ENCODE measurements around the gene SLC17A9. TPM values are rescaled to one million over a fixed set of nuclear protein-coding genes. Genes with fewer than 3 reads are reported as not detected.

Gene SLC17A9
- total and polyA plus RNA-seq, 2 of the 8 experiments (the other 6 are each of a cell fraction or from before 2014, with no cell fraction given), result 23.5 to 35.2 TPM

DNA sequence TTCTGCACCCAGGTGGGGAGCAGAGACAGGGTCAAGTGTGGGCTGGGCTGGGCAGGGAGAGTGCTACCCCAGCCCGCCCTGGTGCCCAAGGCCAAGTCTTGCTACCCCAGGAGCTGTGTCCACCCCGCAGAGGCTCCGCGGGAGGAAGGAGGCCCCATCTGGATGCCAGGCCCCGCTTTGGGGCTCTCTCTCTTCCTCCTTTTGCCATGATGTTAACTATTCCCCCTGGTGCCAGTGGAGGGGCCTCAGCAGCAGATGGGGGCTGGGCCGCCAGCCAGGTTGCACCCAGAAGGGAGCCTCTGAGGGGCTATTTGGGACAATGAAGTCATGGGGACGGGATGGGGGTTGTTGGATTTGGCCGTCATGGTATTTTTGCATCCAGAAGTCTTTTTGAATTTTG, 9.3 kb downstream of the SLC17A9 start (continued):
- TF ChIP-seq, protein P1, sequence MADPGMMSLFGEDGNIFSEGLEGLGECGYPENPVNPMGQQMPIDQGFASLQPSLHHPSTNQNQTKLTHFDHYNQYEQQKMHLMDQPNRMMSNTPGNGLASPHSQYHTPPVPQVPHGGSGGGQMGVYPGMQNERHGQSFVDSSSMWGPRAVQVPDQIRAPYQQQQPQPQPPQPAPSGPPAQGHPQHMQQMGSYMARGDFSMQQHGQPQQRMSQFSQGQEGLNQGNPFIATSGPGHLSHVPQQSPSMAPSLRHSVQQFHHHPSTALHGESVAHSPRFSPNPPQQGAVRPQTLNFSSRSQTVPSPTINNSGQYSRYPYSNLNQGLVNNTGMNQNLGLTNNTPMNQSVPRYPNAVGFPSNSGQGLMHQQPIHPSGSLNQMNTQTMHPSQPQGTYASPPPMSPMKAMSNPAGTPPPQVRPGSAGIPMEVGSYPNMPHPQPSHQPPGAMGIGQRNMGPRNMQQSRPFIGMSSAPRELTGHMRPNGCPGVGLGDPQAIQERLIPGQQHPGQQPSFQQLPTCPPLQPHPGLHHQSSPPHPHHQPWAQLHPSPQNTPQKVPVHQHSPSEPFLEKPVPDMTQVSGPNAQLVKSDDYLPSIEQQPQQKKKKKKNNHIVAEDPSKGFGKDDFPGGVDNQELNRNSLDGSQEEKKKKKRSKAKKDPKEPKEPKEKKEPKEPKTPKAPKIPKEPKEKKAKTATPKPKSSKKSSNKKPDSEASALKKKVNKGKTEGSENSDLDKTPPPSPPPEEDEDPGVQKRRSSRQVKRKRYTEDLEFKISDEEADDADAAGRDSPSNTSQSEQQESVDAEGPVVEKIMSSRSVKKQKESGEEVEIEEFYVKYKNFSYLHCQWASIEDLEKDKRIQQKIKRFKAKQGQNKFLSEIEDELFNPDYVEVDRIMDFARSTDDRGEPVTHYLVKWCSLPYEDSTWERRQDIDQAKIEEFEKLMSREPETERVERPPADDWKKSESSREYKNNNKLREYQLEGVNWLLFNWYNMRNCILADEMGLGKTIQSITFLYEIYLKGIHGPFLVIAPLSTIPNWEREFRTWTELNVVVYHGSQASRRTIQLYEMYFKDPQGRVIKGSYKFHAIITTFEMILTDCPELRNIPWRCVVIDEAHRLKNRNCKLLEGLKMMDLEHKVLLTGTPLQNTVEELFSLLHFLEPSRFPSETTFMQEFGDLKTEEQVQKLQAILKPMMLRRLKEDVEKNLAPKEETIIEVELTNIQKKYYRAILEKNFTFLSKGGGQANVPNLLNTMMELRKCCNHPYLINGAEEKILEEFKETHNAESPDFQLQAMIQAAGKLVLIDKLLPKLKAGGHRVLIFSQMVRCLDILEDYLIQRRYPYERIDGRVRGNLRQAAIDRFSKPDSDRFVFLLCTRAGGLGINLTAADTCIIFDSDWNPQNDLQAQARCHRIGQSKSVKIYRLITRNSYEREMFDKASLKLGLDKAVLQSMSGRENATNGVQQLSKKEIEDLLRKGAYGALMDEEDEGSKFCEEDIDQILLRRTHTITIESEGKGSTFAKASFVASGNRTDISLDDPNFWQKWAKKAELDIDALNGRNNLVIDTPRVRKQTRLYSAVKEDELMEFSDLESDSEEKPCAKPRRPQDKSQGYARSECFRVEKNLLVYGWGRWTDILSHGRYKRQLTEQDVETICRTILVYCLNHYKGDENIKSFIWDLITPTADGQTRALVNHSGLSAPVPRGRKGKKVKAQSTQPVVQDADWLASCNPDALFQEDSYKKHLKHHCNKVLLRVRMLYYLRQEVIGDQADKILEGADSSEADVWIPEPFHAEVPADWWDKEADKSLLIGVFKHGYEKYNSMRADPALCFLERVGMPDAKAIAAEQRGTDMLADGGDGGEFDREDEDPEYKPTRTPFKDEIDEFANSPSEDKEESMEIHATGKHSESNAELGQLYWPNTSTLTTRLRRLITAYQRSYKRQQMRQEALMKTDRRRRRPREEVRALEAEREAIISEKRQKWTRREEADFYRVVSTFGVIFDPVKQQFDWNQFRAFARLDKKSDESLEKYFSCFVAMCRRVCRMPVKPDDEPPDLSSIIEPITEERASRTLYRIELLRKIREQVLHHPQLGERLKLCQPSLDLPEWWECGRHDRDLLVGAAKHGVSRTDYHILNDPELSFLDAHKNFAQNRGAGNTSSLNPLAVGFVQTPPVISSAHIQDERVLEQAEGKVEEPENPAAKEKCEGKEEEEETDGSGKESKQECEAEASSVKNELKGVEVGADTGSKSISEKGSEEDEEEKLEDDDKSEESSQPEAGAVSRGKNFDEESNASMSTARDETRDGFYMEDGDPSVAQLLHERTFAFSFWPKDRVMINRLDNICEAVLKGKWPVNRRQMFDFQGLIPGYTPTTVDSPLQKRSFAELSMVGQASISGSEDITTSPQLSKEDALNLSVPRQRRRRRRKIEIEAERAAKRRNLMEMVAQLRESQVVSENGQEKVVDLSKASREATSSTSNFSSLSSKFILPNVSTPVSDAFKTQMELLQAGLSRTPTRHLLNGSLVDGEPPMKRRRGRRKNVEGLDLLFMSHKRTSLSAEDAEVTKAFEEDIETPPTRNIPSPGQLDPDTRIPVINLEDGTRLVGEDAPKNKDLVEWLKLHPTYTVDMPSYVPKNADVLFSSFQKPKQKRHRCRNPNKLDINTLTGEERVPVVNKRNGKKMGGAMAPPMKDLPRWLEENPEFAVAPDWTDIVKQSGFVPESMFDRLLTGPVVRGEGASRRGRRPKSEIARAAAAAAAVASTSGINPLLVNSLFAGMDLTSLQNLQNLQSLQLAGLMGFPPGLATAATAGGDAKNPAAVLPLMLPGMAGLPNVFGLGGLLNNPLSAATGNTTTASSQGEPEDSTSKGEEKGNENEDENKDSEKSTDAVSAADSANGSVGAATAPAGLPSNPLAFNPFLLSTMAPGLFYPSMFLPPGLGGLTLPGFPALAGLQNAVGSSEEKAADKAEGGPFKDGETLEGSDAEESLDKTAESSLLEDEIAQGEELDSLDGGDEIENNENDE (IDR thresholded peaks at IDR 0.05; ENCODE audit: insufficient replicate concordance, low read length), result no peak
- TF ChIP-seq SIN3A (conservative IDR thresholded peaks at IDR 0.05 in 1 of 2, IDR thresholded peaks at IDR 0.05 in 1 of 2; ENCODE audit: low read depth in 1 of 2, low read length in 2 of 2) (no peak), GTF2F1 (IDR thresholded peaks at IDR 0.05; ENCODE audit: borderline replicate concordance, low read depth, low read length) (no peak), TAF7 (optimal IDR thresholded peaks at IDR 0.05; ENCODE audit: borderline replicate concordance, low read depth, low read length) (no peak), CEBPB (IDR thresholded peaks at IDR 0.05; ENCODE audit: low read depth, low read length) (no peak), CTBP2 (IDR thresholded peaks at IDR 0.05; ENCODE audit: borderline replicate concordance, insufficient read depth, insufficient read length, low read length) (no peak), MAFK (IDR thresholded peaks at IDR 0.05; ENCODE audit: low read depth, low read length) (no peak), TAF1 (IDR thresholded peaks at IDR 0.05; ENCODE audit: low read depth, low read length) (no peak), JUN (IDR thresholded peaks at IDR 0.05; ENCODE audit: low read depth, low read length) (no peak), BACH1 (IDR thresholded peaks at IDR 0.05; ENCODE audit: low read length) (no peak), ASH2L (IDR thresholded peaks at IDR 0.05; ENCODE audit: low read length) (no peak)
- TF ChIP-seq, protein P2, sequence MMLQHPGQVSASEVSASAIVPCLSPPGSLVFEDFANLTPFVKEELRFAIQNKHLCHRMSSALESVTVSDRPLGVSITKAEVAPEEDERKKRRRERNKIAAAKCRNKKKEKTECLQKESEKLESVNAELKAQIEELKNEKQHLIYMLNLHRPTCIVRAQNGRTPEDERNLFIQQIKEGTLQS (IDR thresholded peaks at IDR 0.05; ENCODE audit: insufficient read depth, low read depth, low read length), result no peak

All from H1 (cell line).